Small intestine (tissue), 7 donors: ENCODE measurements around the gene SEMG2. TPM values are rescaled to one million over a fixed set of nuclear protein-coding genes. Genes with fewer than 3 reads are reported as not detected.

ENCODE experiments used
- DNase-seq, 2 donors: peaks; one replicate each; pipeline versions ENCODE4 v3.0.0 to v3.0.0-alpha.2; 2013
- FAIRE-seq: peaks from 2 replicates; lab custom pipeline; 2012; peaks lifted over from hg19 to GRCh38; lab: Jason Lieb, UNC
- H3K27ac ChIP-seq, 3 donors: one replicate each; pipeline ENCODE4 v1.5.1; 2013; ENCODE audit warnings: low read length in 2 of 3, mild to moderate bottlenecking in 2 of 3, control low read depth in 1 of 3, inconsistent platforms in 1 of 3, low read depth in 1 of 3, moderate library complexity in 1 of 3
- H3K27me3 ChIP-seq, 3 donors: one replicate each; pipeline ENCODE4 v1.6.1; 2013; ENCODE audit warnings: low read length in 3 of 3, inconsistent platforms in 1 of 3; ENCODE audit not compliant: control insufficient read depth in 3 of 3, insufficient read depth in 3 of 3
- H3K36me3 ChIP-seq, 3 donors: one replicate each; pipeline ENCODE4 v1.6.1; 2013; ENCODE audit warnings: low read length in 3 of 3, inconsistent platforms in 1 of 3, low read depth in 1 of 3, mild to moderate bottlenecking in 1 of 3, moderate library complexity in 1 of 3; ENCODE audit not compliant: control insufficient read depth in 3 of 3, insufficient read depth in 2 of 3
- H3K4me1 ChIP-seq, 3 donors: one replicate each; pipeline ENCODE4 v1.6.1; 2013; ENCODE audit warnings: low read length in 2 of 3, inconsistent platforms in 1 of 3, low read depth in 1 of 3, mild to moderate bottlenecking in 1 of 3, moderate library complexity in 1 of 3; ENCODE audit not compliant: control insufficient read depth in 3 of 3, insufficient read depth in 2 of 3
- H3K4me3 ChIP-seq, 3 donors: one replicate each; pipeline ENCODE4 v1.5.1; 2013; ENCODE audit warnings: low read length in 3 of 3, control low read depth in 1 of 3, inconsistent platforms in 1 of 3, low read depth in 1 of 3, mild to moderate bottlenecking in 1 of 3, moderate library complexity in 1 of 3
- H3K9me3 ChIP-seq, 2 donors: one replicate each; pipeline ENCODE4 v1.6.1; 2013; ENCODE audit warnings: low read depth in 1 of 2, low read length in 1 of 2; ENCODE audit not compliant: control insufficient read depth in 2 of 2, insufficient read depth in 1 of 2
- WGBS, 3 donors: extraction: QIAGEN DNeasy Blood & Tissue Kit; methylation state at CpG; one replicate each; pipeline ENCODE4 v1.1.7; 2013; 5-methylcytosine and 5-hydroxymethylcytosine counted together
- polyA plus RNA-seq, 4 donors: library from polyadenylated mRNA; stranded (reverse) in 3 of 4; unstranded in 1 of 4; fragments of 200-250 nt in 3 of 4; fragments of 120-200 nt in 1 of 4; gene quantifications; one replicate each; pipeline versions ENCODE4 v1.2.1 to v1.2.3, GENCODE V29; 2013
- donor health status: healthy with polysubstance abuse.
- donor health status: control.
- donor health status: control.
- donor health status: Bipolar disorder and iron deficiency.
- donor health status: healthy.

Gene SEMG2
- polyA plus RNA-seq, 4 donors, result not detected

DNA sequence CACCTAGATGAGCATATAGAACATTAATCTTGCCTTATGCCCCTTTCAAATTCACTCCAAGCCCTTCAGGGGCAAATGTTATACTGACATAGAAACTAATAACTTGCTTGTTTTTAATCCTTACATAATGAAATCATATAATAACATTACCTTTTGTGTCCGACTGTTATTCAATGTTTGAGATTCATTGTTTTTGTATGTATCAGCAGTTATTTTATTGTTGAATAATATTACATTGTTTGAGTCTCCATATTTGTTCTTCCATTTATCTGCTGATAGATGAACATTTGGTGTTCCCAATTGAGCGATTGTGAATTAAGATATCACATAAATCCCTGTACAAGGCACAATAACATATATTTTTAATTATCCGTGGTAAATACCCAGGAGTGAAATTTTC lies 8.3 kb upstream of the SEMG2 start:
- no peaks in the 10 kb centered on the region for H3K36me3 ChIP-seq
- no peak for FAIRE-seq
- no peaks in the 10 kb centered on the region for H3K9me3 ChIP-seq
- no peak overlapping the region for H3K4me3 ChIP-seq
- 88 to 94% (median 89%) methylated on average over 3 of the region's 3 CpGs for whole genome bisulfite sequencing, 3 donors
- DNase-seq, result no peak
- no peak overlapping the region for H3K27ac ChIP-seq
- no peaks in the 10 kb centered on the region for H3K27me3 ChIP-seq
- H3K4me1 ChIP-seq, result no peaks in the 10 kb centered on the region

DNA sequence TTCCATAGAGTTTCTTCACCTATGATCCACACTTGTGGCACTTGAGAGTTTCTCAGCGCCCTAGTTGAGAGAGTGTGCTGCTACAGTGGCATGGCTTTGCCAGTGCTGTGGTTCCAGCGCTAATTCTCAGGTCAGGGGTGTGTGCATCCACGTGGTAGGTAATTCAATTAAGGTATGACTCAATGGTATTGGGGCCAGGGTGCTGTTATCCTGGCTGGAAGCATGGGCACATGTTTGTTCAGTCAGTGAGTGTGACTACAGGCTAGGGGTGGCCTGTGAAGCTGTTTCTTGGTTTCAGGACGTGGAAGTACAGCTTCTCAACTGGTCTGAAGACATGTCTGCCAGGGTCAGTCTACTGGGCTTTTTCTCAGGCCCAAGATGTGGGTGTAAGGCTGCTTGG lies 3.0 kb upstream of the SEMG2 start:
- H3K36me3 ChIP-seq, result no peaks in the 10 kb centered on the region
- FAIRE-seq (no peak), DNase-seq (no peak)
- H3K27me3 ChIP-seq, result peaks cover 0 to 5% (median 0%) of the 10 kb centered on the region in 3 donors
- no peak overlapping the region for H3K4me3 ChIP-seq
- H3K9me3 ChIP-seq, result no peaks in the 10 kb centered on the region
- no peaks in the 10 kb centered on the region for H3K4me1 ChIP-seq
- WGBS, 3 donors, result 65 to 72% (median 70%) methylated on average over 4 of the region's 4 CpGs
- no peak overlapping the region for H3K27ac ChIP-seq

DNA sequence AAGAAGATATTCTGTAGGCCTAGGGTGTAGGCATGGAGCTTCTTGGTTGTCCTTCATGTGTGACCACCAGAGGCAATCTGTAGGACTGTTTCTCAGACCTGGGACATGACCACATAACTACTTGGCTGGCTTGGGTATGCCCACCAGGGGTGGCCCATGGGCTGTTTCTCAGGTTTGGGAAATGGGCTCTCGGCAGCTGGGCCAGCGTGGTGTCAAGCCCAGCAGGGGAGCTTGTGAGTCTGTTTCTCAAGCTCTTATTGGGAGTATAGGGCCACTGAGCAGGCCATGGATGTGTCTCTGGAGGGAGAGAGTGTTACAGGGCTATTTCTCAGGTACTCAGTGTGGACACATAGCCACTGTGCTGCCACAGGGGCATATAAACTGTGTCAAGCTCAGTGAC lies 2.5 kb upstream of the SEMG2 start:
- 87 to 100% (median 87%) methylated on average over 2 of the region's 2 CpGs for WGBS, 3 donors
- no peaks in the 10 kb centered on the region for H3K9me3 ChIP-seq
- H3K27me3 ChIP-seq, result peaks cover 0 to 5% (median 0%) of the 10 kb centered on the region in 3 donors
- H3K27ac ChIP-seq, result no peak overlapping the region
- no peaks in the 10 kb centered on the region for H3K4me1 ChIP-seq
- no peak for DNase-seq
- no peaks in the 10 kb centered on the region for H3K36me3 ChIP-seq
- no peak for FAIRE-seq
- H3K4me3 ChIP-seq, result no peak overlapping the region

DNA sequence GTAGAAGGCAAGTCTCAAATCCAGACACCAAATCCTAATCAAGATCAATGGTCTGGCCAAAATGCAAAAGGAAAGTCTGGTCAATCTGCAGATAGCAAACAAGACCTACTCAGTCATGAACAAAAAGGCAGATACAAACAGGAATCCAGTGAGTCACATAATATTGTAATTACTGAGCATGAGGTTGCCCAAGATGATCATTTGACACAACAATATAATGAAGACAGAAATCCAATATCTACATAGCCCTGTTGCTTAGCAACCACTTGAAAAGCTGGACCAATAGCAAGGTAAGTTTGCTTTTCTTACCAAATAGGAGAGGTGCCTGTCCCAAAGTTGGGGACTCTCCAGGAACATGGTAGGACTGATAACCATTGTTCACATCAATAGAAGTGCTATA lies 2.0 kb downstream of the SEMG2 start:
- FAIRE-seq (no peak), DNase-seq (no peak)
- Histone ChIP-seq H3K4me1 (no peaks in the 10 kb centered on the region), H3K9me3 (no peaks in the 10 kb centered on the region), H3K27ac (no peak overlapping the region), H3K27me3 (peaks cover 0 to 12% (median 3%) of the 10 kb centered on the region in 3 donors), H3K4me3 (no peak overlapping the region), H3K36me3 (no peaks in the 10 kb centered on the region)

DNA sequence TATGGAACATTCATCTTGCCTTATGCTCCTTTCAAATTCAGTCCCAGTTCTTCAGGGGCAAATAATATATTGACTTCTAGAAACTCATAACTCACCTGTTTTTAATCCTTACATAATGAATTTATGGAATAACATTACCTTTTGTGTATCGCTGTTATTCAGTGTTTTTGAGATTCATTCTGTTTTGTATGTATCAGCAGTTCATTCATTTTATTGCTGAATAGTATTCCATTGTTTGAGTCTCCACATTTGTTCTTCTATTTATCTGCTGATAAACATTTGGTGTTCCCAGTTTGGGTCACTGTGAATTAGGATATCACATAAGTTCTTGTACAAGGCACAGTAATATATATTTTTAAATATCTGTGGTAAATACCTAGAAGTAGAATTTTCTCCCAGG lies 5.1 kb downstream of the SEMG2 start:
- Histone ChIP-seq H3K36me3 (no peaks in the 10 kb centered on the region), H3K4me3 (no peak overlapping the region), H3K27me3 (peaks cover 0 to 16% (median 4%) of the 10 kb centered on the region in 3 donors), H3K9me3 (no peaks in the 10 kb centered on the region), H3K27ac (no peak overlapping the region), H3K4me1 (no peaks in the 10 kb centered on the region)
- DNase-seq (no peak), FAIRE-seq (no peak)
- WGBS, 3 donors, result 82 to 92% (median 86%) methylated on average over 1 of the region's 1 CpG

DNA sequence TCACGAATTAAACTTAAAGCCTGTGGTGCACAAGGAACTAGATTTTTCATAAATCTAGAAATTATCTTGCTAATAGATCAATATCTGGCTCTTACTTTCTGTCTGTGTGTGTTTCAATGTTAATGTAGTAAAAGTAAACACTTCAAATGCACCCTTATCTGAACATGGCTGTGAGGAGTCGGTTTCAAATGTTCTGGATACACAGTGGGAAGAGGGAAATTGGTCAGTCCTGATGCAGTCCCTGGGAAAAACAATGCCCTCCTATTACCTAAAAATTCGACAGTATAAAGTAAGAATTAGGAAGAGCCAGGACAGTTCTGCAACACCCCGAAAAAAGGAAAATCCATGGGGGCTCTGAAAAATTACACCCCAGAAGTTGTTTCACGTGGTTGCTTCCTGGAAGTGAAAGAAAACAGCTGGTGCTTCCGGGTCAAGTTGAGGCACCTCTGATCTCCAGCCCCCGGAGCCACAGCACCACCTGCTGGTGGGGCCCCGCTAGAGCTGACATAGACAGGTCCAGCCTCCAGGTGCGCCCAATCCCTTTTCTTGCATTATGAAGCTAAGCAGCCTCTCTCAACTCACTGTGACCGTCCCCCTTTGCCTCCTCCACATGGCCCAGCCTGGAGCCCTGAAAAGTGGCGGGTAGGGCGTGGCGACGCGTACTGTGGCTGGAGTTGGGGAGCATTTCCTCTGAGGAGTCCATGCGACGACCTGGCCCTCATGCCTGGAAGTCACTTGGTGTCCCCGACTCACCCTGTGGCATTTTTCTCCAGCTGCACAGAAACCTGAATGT lies 8.3 kb downstream of the SEMG2 start:
- Histone ChIP-seq H3K4me3 (no peak overlapping the region), H3K27ac (no peak overlapping the region), H3K9me3 (no peaks in the 10 kb centered on the region), H3K36me3 (no peaks in the 10 kb centered on the region), H3K27me3 (peaks cover 0 to 12% (median 5%) of the 10 kb centered on the region in 3 donors), H3K4me1 (no peaks in the 10 kb centered on the region)
- no peak for FAIRE-seq
- 57 to 62% (median 57%) methylated on average over 18 of the region's 18 CpGs for WGBS, 3 donors
- DNase-seq, result peak; percentile 42 to 63

DNA sequence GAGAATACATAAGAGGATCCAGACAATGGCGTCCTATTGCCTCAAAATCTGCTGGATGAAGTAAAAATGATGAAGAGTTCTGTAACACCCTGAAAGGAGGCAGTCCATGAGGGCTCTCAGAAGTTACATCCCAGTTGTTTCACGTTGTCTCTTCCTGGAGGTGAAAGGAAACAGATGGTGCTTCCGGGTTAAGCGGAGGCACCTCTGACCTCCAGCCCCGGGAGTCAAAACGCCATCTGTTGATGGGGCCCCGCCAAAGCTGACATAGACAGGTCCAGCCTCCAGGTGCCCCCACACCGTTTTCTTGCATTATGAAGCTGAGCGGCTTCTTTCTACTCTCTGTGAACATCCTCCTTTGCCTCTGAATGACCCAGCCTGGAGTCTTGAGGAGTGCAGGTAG lies 9.5 kb downstream of the SEMG2 start:
- 63 to 73% (median 72%) methylated on average over 9 of the region's 9 CpGs for WGBS, 3 donors
- Histone ChIP-seq H3K4me3 (no peak overlapping the region), H3K9me3 (peaks cover 0 to 6% of the 10 kb centered on the region in 2 donors), H3K36me3 (no peaks in the 10 kb centered on the region), H3K4me1 (no peaks in the 10 kb centered on the region), H3K27ac (no peak overlapping the region), H3K27me3 (peaks cover 0 to 14% (median 2%) of the 10 kb centered on the region in 3 donors)
- DNase-seq, result no peak
- no peak for FAIRE-seq

DNA sequence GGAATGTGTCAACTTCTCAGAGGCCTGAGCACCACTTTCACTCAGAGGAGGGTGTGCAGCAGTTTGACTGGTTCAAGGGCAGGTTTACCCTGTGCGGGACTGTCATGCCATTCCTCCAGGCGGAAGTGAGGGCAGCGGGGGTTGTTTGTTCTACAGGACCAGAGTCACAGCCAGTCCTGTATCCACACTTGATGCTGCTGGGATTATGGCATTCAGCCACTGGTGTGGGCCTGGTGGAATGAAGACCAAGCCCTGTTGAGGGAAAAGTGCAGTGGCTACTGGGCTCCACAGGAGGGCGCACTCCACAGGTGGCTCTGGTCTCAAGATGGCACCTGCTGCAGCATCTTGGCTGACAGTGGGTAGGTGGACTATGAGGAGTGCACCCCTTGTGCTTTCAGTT lies 14.8 kb downstream of the SEMG2 start:
- Histone ChIP-seq H3K9me3 (peaks cover 0 to 9% of the 10 kb centered on the region in 2 donors), H3K4me3 (no peak overlapping the region), H3K27me3 (peaks cover 0 to 12% (median 2%) of the 10 kb centered on the region in 3 donors), H3K4me1 (no peaks in the 10 kb centered on the region), H3K27ac (no peak overlapping the region), H3K36me3 (no peaks in the 10 kb centered on the region)
- no peak for FAIRE-seq
- no peak for DNase-seq
- WGBS, 3 donors, result 68 to 76% (median 70%) methylated on average over 4 of the region's 4 CpGs

DNA sequence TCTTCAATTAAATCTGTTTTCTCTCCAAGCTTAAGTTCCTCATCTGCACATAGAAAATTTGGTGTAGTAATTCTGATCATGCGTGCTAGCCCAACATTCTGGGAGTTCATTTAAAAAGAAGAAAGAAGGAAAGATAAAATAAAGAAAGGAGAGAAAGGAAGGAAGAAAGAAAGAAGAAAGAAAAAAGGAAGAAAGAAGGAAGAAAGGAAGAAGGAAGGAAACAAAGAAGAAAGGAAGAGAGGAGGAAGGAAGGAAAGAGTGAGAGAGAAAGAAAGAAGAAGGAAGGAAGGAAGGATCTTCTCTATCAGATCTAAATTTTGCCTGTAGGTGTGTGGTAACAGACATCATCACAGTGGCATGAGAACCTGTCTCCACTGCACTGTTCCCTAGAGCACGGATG lies 17.0 kb downstream of the SEMG2 start:
- 58 to 84% (median 78%) methylated on average over 2 of the region's 2 CpGs for WGBS, 3 donors
- Histone ChIP-seq H3K9me3 (peaks cover 0 to 9% of the 10 kb centered on the region in 2 donors), H3K4me3 (no peak overlapping the region), H3K27me3 (peaks cover 0 to 11% (median 0%) of the 10 kb centered on the region in 3 donors), H3K27ac (no peak overlapping the region), H3K4me1 (no peaks in the 10 kb centered on the region), H3K36me3 (no peaks in the 10 kb centered on the region)
- DNase-seq (no peak), FAIRE-seq (no peak)
